Heart left ventricle (tissue), 13 donors: ENCODE data around the gene MCM8.

Source experiments
- POLR2A ChIP-seq, 2 donors: fragments of 450-650 bp; IDR thresholded peaks; one replicate each; pipeline ENCODE4 v1.6.1; 2017; ENCODE audit warnings: antibody characterized with exemption in 2 of 2, mild to moderate bottlenecking in 2 of 2, moderate library complexity in 2 of 2
- TF ChIP-seq, protein P1 (sequence below), 12 donors: fragments of 200-600 bp; sonication (generic) in 4 of 12; IDR thresholded peaks; one replicate each; pipeline versions ENCODE4 v1.5.0 to v1.8.0; 2018 to 2022; ENCODE audit warnings: antibody characterized with exemption in 12 of 12, mild to moderate bottlenecking in 5 of 12
- donor health status: ischemic (EF 13 %, LVEDD 7.1; RV severe dilation, severe dysfunction).
- donor health status: DM: no; HTN: yes; CAD: no.
- donor health status: DM: no; HTN: no; CAD: no.
- donor health status: ischemic (EF 25% LVEDD 6.9; RV normal size, moderate dysfunction).
- donor health status: ischemic (EF 25% LVEDD 5.7; RV mildly dilated, moderate dysfunction).
- donor health status: ischemic (EF 35%, LVEDD 5.7; RV mildly dilated, moderate dysfunction).
- donor health status: nonischemic (EF 11% LVEDD 7.7; RV severe dilation, severe dysfunction).
- donor health status: DM: yes; HTN: yes; CAD: no.
- donor health status: PGD.
- donor health status: ischemic (EF 29% LVEDD 5.4; RV normal size, mild dysfunction).
- donor health status: nonischemic (EF 23%, LVEDD 6.1; RV moderate dilation, normal function).

DNA sequence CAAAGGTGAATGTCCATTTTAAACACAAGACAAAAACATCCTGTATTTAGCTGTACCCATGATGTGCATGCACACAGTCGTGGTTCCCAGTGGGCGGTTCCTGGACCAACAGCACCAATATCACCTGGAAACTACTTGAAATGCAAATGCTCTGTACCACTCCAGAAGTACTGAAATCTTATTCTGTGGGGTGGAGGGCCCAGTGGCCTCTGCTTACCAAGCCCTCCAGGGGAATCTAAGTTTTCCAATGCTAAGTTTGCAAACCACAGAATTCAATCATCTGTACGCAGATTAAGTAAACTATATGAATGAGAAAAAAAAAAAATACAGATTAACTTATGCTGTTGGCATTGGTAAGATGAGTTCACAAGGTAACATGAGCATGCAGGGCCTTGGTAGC is 14.2 kb upstream of the MCM8 start:
- TF ChIP-seq, protein P1, sequence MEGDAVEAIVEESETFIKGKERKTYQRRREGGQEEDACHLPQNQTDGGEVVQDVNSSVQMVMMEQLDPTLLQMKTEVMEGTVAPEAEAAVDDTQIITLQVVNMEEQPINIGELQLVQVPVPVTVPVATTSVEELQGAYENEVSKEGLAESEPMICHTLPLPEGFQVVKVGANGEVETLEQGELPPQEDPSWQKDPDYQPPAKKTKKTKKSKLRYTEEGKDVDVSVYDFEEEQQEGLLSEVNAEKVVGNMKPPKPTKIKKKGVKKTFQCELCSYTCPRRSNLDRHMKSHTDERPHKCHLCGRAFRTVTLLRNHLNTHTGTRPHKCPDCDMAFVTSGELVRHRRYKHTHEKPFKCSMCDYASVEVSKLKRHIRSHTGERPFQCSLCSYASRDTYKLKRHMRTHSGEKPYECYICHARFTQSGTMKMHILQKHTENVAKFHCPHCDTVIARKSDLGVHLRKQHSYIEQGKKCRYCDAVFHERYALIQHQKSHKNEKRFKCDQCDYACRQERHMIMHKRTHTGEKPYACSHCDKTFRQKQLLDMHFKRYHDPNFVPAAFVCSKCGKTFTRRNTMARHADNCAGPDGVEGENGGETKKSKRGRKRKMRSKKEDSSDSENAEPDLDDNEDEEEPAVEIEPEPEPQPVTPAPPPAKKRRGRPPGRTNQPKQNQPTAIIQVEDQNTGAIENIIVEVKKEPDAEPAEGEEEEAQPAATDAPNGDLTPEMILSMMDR (IDR thresholded peaks at IDR 0.05): no peak
- TF ChIP-seq POLR2A (IDR thresholded peaks at IDR 0.05): no peak
